PC-9 (cell line): ENCODE measurements around the gene NEK7. TPM values are rescaled to one million over a fixed set of nuclear protein-coding genes. Genes with fewer than 3 reads are reported as not detected.

ENCODE experiments used
- Bru-seq: library from RNA; stranded (reverse); fragments of 400-500 nt; gene quantifications from one replicate; lab custom pipeline; 2021; lab: Mats Ljungman, UMichigan
- BruChase-seq, 2 experiments: library from RNA; stranded (reverse); fragments of 400-500 nt; gene quantifications; one replicate each; lab custom pipeline; 2021; lab: Mats Ljungman, UMichigan
- BruUV-seq: library from RNA; stranded (reverse); fragments of 400-500 nt; replicated peaks from 2 replicates; lab custom pipeline; 2021; lab: Mats Ljungman, UMichigan
- CTCF ChIA-PET: fragments of 300-600 bp; sonication (Branson Sonifier 250); formaldehyde crosslinking; loops from one replicate; lab custom pipeline; 2022; ENCODE audit warnings: antibody characterized with exemption; lab: Charles Lee
- POLR2A ChIA-PET: fragments of 300-600 bp; sonication (Branson Sonifier 250); formaldehyde crosslinking; loops from one replicate; lab custom pipeline; 2022; ENCODE audit warnings: antibody characterized with exemption; ENCODE audit not compliant: unreplicated experiment; lab: Charles Lee
- DNase-seq, 2 experiments: peaks; one replicate each; pipeline versions ENCODE4 v3.0.0 to v3.0.0-alpha.2; 2015 to 2022; ENCODE audit warnings: mixed read lengths in 1 of 2
- H2AFZ ChIP-seq: fragments of 200-600 bp; sonication (generic); 2 replicates; pipeline ENCODE4 v1.8.1; 2017; ENCODE audit warnings: antibody characterized with exemption
- H3F3A ChIP-seq: fragments of 200-600 bp; sonication (generic); 2 replicates; pipeline ENCODE4 v1.8.1; 2017; ENCODE audit warnings: antibody characterized with exemption, mild to moderate bottlenecking, low read depth; ENCODE audit not compliant: insufficient read depth
- H3K27ac ChIP-seq: fragments of 200-600 bp; sonication (generic); 2 replicates; pipeline ENCODE4 v1.6.1; 2016; ENCODE audit warnings: mixed run types
- H3K27me3 ChIP-seq: fragments of 200-600 bp; sonication (generic); 2 replicates; pipeline ENCODE4 v1.6.1; 2016; ENCODE audit warnings: low read depth, mixed run types; ENCODE audit not compliant: insufficient read depth
- H3K36me3 ChIP-seq: fragments of 200-600 bp; sonication (generic); 2 replicates; pipeline ENCODE4 v1.6.1; 2016; ENCODE audit warnings: low read depth, mixed run types
- H3K4me1 ChIP-seq: fragments of 200-600 bp; sonication (generic); replicated peaks from 2 replicates; pipeline ENCODE4 v1.6.1; 2016; ENCODE audit warnings: mixed run types; ENCODE audit not compliant: insufficient read depth
- H3K4me2 ChIP-seq: fragments of 200-600 bp; sonication (generic); 2 replicates; pipeline ENCODE4 v1.6.1; 2017; ENCODE audit warnings: mixed run types
- H3K4me3 ChIP-seq: fragments of 200-600 bp; sonication (generic); 2 replicates; pipeline ENCODE4 v1.6.1; 2016; ENCODE audit warnings: mixed run types
- H3K79me2 ChIP-seq: fragments of 200-600 bp; sonication (generic); 2 replicates; pipeline ENCODE4 v1.6.1; 2017; ENCODE audit warnings: low read depth, mixed run types
- H3K9me2 ChIP-seq: fragments of 200-600 bp; sonication (generic); 2 replicates; pipeline ENCODE4 v1.8.1; 2017; ENCODE audit warnings: mild to moderate bottlenecking; ENCODE audit not compliant: insufficient read depth
- H3K9me3 ChIP-seq: fragments of 200-600 bp; sonication (generic); 2 replicates; pipeline ENCODE4 v1.8.1; 2016; ENCODE audit warnings: low read depth; ENCODE audit not compliant: insufficient read depth
- H4K20me1 ChIP-seq: fragments of 200-600 bp; sonication (generic); 2 replicates; pipeline ENCODE4 v1.8.1; 2017; ENCODE audit not compliant: insufficient read depth
- CTCF ChIP-seq: fragments of 200-600 bp; sonication (generic); conservative IDR thresholded peaks from 2 replicates; pipeline ENCODE4 v1.6.1; 2017; ENCODE audit warnings: mixed run types, antibody characterized with exemption, mild to moderate bottlenecking, moderate library complexity
- EZH2 ChIP-seq: fragments of 200-600 bp; sonication (generic); IDR thresholded peaks from 2 replicates; pipeline ENCODE4 v1.8.0; 2017; ENCODE audit warnings: antibody characterized with exemption, low read depth
- intact Hi-C: fragments of 100-400 bp; cut with micrococcal nuclease; formaldehyde crosslinking; loops from one replicate; pipeline ENCODE4 v1.10.0; 2022; ENCODE audit not compliant: unreplicated experiment
- long read RNA-seq: library from polyadenylated mRNA; stranded (forward); transcript quantifications from one replicate; pipeline ENCODE4 v2.0.0, GENCODE V29; 2022
- total RNA-seq: library from RNA; stranded (reverse); gene quantifications from 2 replicates; pipeline ENCODE4 v1.2.3, GENCODE V29; 2021

The NEK7 gene
- 67.4 and 82.2 TPM in 2 replicates for total RNA-seq
- Bru-seq, nascent RNA, result percentile 94 among the genes with signal in this experiment
- BruChase-seq, experiment 1, labeled RNA remaining after a 2-hour chase, result percentile 91 among the genes with signal in this experiment
- BruChase-seq, experiment 2, labeled RNA remaining after a 6-hour chase, result percentile 86 among the genes with signal in this experiment
- long read RNA-seq, full-length matches to known transcripts, result 83 of 114 reads
- long read RNA-seq, partial matches to known transcripts, result 4 of 114 reads
- long read RNA-seq, other reads (novel, unspliced or antisense), result 27 of 114 reads

DNA sequence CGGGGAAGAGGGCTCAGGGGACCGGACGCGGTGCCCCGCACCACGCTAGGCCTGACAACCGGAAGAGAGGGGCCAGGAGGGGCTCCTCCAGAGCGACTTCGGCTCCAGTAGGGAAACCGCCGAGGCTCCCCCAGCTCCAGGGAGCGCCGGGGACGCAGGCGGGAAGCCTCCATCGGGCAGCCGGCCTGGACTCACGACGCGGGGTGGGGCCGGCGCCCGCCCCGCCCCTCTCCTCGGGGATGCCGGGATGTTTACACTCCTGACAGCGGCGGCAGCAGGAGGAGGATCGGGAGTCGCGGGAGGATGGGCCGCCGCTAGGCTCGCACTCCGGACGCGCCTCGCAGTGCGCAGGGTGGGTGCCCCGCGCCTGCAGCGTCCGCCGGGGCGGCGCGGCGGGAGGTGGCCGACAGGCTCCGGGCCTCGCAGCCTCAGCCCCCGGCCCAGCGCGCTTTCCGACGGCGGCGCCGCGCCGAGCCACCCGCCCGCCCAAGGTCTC, at the start of gene NEK7:
Gene NEK7 (plus strand): TSS at position 254 of the 496 bp plus-strand sequence. CDS start 75,583 bp downstream, outside the sequence.
- no TSS peak for BruUV-seq
- POLR2A ChIA-PET, result interaction anchor here (0.6 to 0.8 kb wide), 2 partner anchors 486 to 515 kb away, joined by 4 to 6 read pairs; no protein-coding TSS in a partner anchor

GRCh38 chr1:198107091-198107501, 49.7 kb upstream of the NEK7 start:
- H3K4me2 ChIP-seq, result no peak overlapping the region
- H3F3A ChIP-seq, result peaks cover 10% of the 10 kb centered on the region; the same call in 1 of the 2 replicates
- TF ChIP-seq CTCF, result no peak
- no peak for TF ChIP-seq EZH2
- peaks cover 34% of the 10 kb centered on the region for H3K4me1 ChIP-seq
- no TSS peak for BruUV-seq
- no peaks in the 10 kb centered on the region for H3K36me3 ChIP-seq
- H3K4me3 ChIP-seq, result no peak overlapping the region
- POLR2A ChIA-PET, result no interaction called here
- no peaks in the 10 kb centered on the region for H3K9me2 ChIP-seq
- H3K9me3 ChIP-seq, result peaks cover 7% of the 10 kb centered on the region; the same call in 1 of the 2 replicates
- no peak overlapping the region for H2AFZ ChIP-seq
- DNase-seq, result peak; percentile 16 to 76
- no peaks in the 10 kb centered on the region for H3K27me3 ChIP-seq
- peak overlapping the region; percentile 45 for H3K27ac ChIP-seq
- CTCF ChIA-PET, result no interaction called here
- intact Hi-C loops, result no loop called here
- no peaks in the 10 kb centered on the region for H3K79me2 ChIP-seq
- no peaks in the 10 kb centered on the region for H4K20me1 ChIP-seq

More for the DNA sequence above, at the start of gene NEK7:
- peak within 1 kb of the TSS; percentile 92 for H2AFZ ChIP-seq
- CTCF ChIA-PET, result interaction anchor here (0.6 kb wide), 1 partner anchor 339 kb away, joined by 4 read pairs; no protein-coding TSS in a partner anchor
- H3K4me2 ChIP-seq, result peak within 1 kb of the TSS; percentile 100
- peak within 1 kb of the TSS; percentile 81 for H3K27ac ChIP-seq
- no peaks in the 10 kb centered on the region for H3K27me3 ChIP-seq
- no peaks in the 10 kb centered on the region for H3K9me3 ChIP-seq
- H4K20me1 ChIP-seq, result no peaks in the 10 kb centered on the region
- H3K9me2 ChIP-seq, result no peaks in the 10 kb centered on the region
- DNase-seq, result peak; percentile 68 to 85
- no peaks in the 10 kb centered on the region for H3K36me3 ChIP-seq
- TF ChIP-seq CTCF (no peak), EZH2 (no peak)
- peak within 1 kb of the TSS; percentile 91 for H3K4me3 ChIP-seq
- H3F3A ChIP-seq, result peaks cover 9% of the 10 kb centered on the region; the same call in 1 of the 2 replicates
- peaks cover 30% of the 10 kb centered on the region for H3K4me1 ChIP-seq
- intact Hi-C loops, result loop anchor here (1.0 to 10.0 kb wide), 11 partner anchors 36 to 632 kb away; no protein-coding TSS in a partner anchor
- peaks cover 47% of the 10 kb centered on the region for H3K79me2 ChIP-seq

DNA sequence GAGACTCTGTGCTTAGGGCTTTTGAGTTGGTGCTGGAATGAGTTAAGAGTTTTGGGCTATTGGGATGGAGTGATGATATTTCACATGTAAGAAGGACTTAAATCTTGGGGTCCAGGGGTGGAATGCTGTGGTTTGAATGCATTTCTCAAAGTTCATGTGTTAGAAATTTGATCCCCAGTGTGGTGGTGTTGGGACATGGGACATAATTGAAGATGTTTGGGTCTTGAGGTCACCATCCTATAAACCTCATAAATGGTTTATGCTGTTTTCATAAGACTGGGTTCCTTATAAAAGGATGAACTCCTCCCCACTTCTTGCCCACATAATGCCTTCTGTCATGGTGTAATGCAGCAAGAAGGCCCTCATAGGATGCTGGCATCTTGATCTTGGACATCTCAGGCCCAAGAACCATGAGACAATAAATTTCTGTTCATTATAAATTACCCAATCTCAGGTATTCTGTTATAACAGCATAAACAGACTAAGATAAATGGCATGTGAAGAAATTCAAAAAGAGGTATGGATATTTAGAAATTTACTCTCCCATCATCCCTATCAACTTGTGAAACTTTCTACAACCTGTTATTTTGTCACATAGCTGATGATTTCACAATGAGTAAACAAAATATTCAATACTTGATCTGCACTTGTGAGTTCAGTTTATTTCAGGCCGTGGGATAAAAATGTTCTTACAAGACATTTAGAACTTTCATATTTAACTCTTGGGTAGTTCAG, 48.0 kb upstream of the NEK7 start:
- peak in 1 of 2 experiments; percentile 39 for DNase-seq
- Histone ChIP-seq H3K4me1 (peaks cover 34% of the 10 kb centered on the region), H3K4me3 (no peak overlapping the region), H3K27ac (0 out of 2 replicates have a peak overlapping the region, but pooled peaks have one; percentile 0), H3F3A (peaks cover 10% of the 10 kb centered on the region; the same call in 1 of the 2 replicates), H3K79me2 (no peaks in the 10 kb centered on the region), H4K20me1 (no peaks in the 10 kb centered on the region), H3K27me3 (no peaks in the 10 kb centered on the region), H2AFZ (no peak overlapping the region), H3K9me3 (peaks cover 7% of the 10 kb centered on the region; the same call in 1 of the 2 replicates), H3K9me2 (no peaks in the 10 kb centered on the region), H3K4me2 (0 out of 2 replicates have a peak overlapping the region, but pooled peaks have one; percentile 18), H3K36me3 (no peaks in the 10 kb centered on the region)
- TF ChIP-seq CTCF, result no peak
- TF ChIP-seq EZH2, result no peak
- intact Hi-C loops, result no loop called here
- POLR2A ChIA-PET, result no interaction called here
- BruUV-seq, result no TSS peak
- CTCF ChIA-PET, result no interaction called here
